Measurements from ENCODE around the gene TMEM125. TPM values are rescaled to one million over a fixed set of nuclear protein-coding genes. Genes with fewer than 3 reads are reported as not detected.

Gene TMEM125
- total and polyA plus RNA-seq, 2 of the 4 experiments (the other 2 are of a cell fraction): under 0.01 to 0.03 TPM

GRCh38 chr1:43267291-43267805 is 2.4 kb upstream of the TMEM125 start:
- H3K9me1 ChIP-seq (ENCODE audit: insufficient read depth, low read length): no peaks in the 10 kb centered on the region
- H3K27ac ChIP-seq (ENCODE audit: insufficient read depth, low read length): no peak overlapping the region
- no peak overlapping the region for H3K4me2 ChIP-seq (ENCODE audit: low read depth, low read length)
- no peak overlapping the region for H2BK15ac ChIP-seq (ENCODE audit: low read depth, low read length)
- H3K23ac ChIP-seq (ENCODE audit: low read depth, low read length): no peak overlapping the region
- BruUV-seq (replicated peaks): no TSS peak
- H2AFZ ChIP-seq (replicated peaks; ENCODE audit: low read length, poor library complexity): peak overlapping the region; percentile 32
- H4K91ac ChIP-seq (ENCODE audit: insufficient read depth, low read depth, low read length): no peak overlapping the region
- dilution Hi-C loops (cut with HindIII; ENCODE audit: low sequenced_read_pairs, unreplicated experiment): no loop called here
- no peak overlapping the region for H3K4ac ChIP-seq (ENCODE audit: low read depth, low read length)
- H3K36me3 ChIP-seq (ENCODE audit: control insufficient read depth, insufficient read depth, low read length): no peaks in the 10 kb centered on the region
- no peak overlapping the region for H2AK9ac ChIP-seq (replicated peaks; ENCODE audit: low read depth, low read length, poor library complexity)
- no peak overlapping the region for H3K9ac ChIP-seq (ENCODE audit: low read depth, low read length)
- H2AK5ac ChIP-seq (ENCODE audit: low read depth, low read length): no peak overlapping the region
- H3K9me3 ChIP-seq (ENCODE audit: control insufficient read depth, insufficient read depth, low read length): peaks cover 4% of the 10 kb centered on the region; the same call in 1 of the 2 replicates
- in situ Hi-C loops (cut with MboI; ENCODE audit: low sequenced_read_pairs): no loop called here
- WGBS, 2 experiments (ENCODE audit: extremely low coverage in 2 of 2, insufficient read length in 1 of 2): no CpG with 5 or more reads among the region's 9 CpGs
- H3K27me3 ChIP-seq (ENCODE audit: control insufficient read depth, insufficient read depth, low read length): peaks cover 2% of the 10 kb centered on the region; the same call in 1 of the 2 replicates
- ChIA-PET CTCF (no interaction called here), POLR2A (ENCODE audit: unreplicated experiment) (no interaction called here)
- peak overlapping the region; percentile 17; the same call in 1 of the 2 replicates for H2BK20ac ChIP-seq (ENCODE audit: low read depth, low read length)
- intact Hi-C loops (cut with micrococcal nuclease): no loop called here
- ATAC-seq (ENCODE audit: low read depth) (peak; percentile 97), DNase-seq (peak; percentile 84)
- no peak overlapping the region; the same call in 1 of the 2 replicates for H4K5ac ChIP-seq (ENCODE audit: low read depth, low read length)
- no peak overlapping the region for H3K56ac ChIP-seq (ENCODE audit: extremely low read depth, insufficient read depth, low read length)
- no peak overlapping the region; the same call in 1 of the 2 replicates for H3K18ac ChIP-seq (ENCODE audit: low read depth, low read length)
- no peak overlapping the region; a peak in 1 of 4 replicates for H4K8ac ChIP-seq (ENCODE audit: low read depth in 2 of 2, low read length in 2 of 2)
- no peak overlapping the region for H2BK120ac ChIP-seq (ENCODE audit: low read depth, low read length)
- H2BK5ac ChIP-seq (ENCODE audit: low read depth, low read length, poor library complexity, severe bottlenecking): no peak overlapping the region
- peak; percentile 48 for TF ChIP-seq CEBPB (IDR thresholded peaks at IDR 0.05; ENCODE audit: low read depth, low read length)
- TF ChIP-seq, protein P1, sequence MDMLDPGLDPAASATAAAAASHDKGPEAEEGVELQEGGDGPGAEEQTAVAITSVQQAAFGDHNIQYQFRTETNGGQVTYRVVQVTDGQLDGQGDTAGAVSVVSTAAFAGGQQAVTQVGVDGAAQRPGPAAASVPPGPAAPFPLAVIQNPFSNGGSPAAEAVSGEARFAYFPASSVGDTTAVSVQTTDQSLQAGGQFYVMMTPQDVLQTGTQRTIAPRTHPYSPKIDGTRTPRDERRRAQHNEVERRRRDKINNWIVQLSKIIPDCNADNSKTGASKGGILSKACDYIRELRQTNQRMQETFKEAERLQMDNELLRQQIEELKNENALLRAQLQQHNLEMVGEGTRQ (IDR thresholded peaks at IDR 0.05; ENCODE audit: low read depth, low read length): no peak
- no peak for TF ChIP-seq BHLHE40 (IDR thresholded peaks at IDR 0.05; ENCODE audit: low read depth, low read length)
- TF ChIP-seq MAZ (IDR thresholded peaks at IDR 0.05; ENCODE audit: borderline replicate concordance, low read depth, low read length): peak; percentile 92; the same call in 1 of the 2 replicates
- TF ChIP-seq RCOR1 (IDR thresholded peaks at IDR 0.05; ENCODE audit: insufficient replicate concordance, low read length): no peak
- H3K14ac ChIP-seq (replicated peaks; ENCODE audit: low read depth, low read length): 0 out of 2 replicates have a peak overlapping the region, but pooled peaks have one; percentile 10
- H3K79me1 ChIP-seq (ENCODE audit: low read depth in 1 of 2, low read length in 2 of 2): no peaks in the 10 kb centered on the region
- H4K20me1 ChIP-seq (ENCODE audit: insufficient read depth, low read length): no peaks in the 10 kb centered on the region
- no peak overlapping the region for H3K4me3 ChIP-seq (ENCODE audit: insufficient read depth, low read depth, low read length)
- H3K4me1 ChIP-seq (ENCODE audit: control insufficient read depth, insufficient read depth, low read length): peaks cover 4% of the 10 kb centered on the region; the same call in 1 of the 2 replicates

Measured in IMR-90 (cell line).